Mesenteric fat pad (tissue), 1 donor: ENCODE data around the gene GPR155. TPM values are rescaled to one million over a fixed set of nuclear protein-coding genes. Genes with fewer than 3 reads are reported as not detected.

Experiments used
- total RNA-seq: library from RNA; stranded (reverse); fragmentation: NEBNext Ultra II Directional; extraction: Animal tissue kit (Norgen Biotek cat#: 25700); gene quantifications from one replicate; pipeline ENCODE4 v1.2.1, GENCODE V29; 2021
- donor health status: DM: yes; HTN: yes; CAD: no.

Gene GPR155
- total RNA-seq, 1 donor from 2014 or later = 8.9 TPM

Other genes starting within 250 kb of the GPR155 start
- 58.4 TPM for gene OLA1, start 238.5 kb downstream of the GPR155 start, total RNA-seq
- gene SP9, start 152.1 kb downstream of the GPR155 start, total RNA-seq = not detected
- 19.8 TPM for gene SCRN3, start 91.3 kb downstream of the GPR155 start, total RNA-seq
- gene WIPF1, start 110.8 kb upstream of the GPR155 start, total RNA-seq = 84.0 TPM